ENCODE data around the gene CSHL1. TPM values are rescaled to one million over a fixed set of nuclear protein-coding genes. Genes with fewer than 3 reads are reported as not detected.

CSHL1 gene
- polyA plus RNA-seq, 1 donor from 2014 or later = not detected

DNA sequence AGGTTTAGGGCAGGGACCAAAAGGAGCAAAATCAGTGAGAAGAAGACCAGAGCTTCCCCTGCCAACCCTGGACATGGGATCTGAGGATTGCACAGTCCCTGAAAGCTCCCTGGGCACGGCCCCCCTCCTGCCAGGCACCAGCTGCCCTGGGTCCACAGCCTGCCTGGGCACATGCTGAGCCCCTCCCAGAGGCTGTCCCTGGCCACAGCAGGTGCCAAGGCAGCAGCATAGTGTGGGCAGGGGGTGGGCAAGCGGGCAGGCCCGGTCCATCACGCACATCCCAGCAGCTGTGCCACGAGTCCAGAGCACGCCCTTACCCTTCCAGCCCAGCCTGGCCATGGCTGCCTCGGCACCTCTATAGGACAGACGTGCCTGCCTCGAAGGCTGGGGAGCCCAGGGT lies 48.9 kb upstream of the CSHL1 start:
- H3K9ac ChIP-seq (ENCODE audit: low read length) = no peak overlapping the region
- no peak overlapping the region for H3K4me2 ChIP-seq (ENCODE audit: low read length)
- no peaks in the 10 kb centered on the region for H3K27me3 ChIP-seq (ENCODE audit: insufficient read depth, low read depth, low read length)
- no peaks in the 10 kb centered on the region for H4K20me1 ChIP-seq (ENCODE audit: insufficient read depth)
- H3K9me2 ChIP-seq (ENCODE audit: insufficient read depth, low read length) = no peaks in the 10 kb centered on the region
- no peaks in the 10 kb centered on the region for H3K9me3 ChIP-seq (ENCODE audit: low read length)
- H3K36me3 ChIP-seq (ENCODE audit: insufficient read depth, low read length) = no peaks in the 10 kb centered on the region
- no peak overlapping the region for H3K27ac ChIP-seq (ENCODE audit: low read length)
- no peaks in the 10 kb centered on the region for H3F3A ChIP-seq (ENCODE audit: insufficient read depth, low read length, poor library complexity, severe bottlenecking)
- H3K4me3 ChIP-seq (ENCODE audit: low read length) = no peak overlapping the region
- H3K79me2 ChIP-seq (replicated peaks; ENCODE audit: insufficient read depth, low read length) = no peaks in the 10 kb centered on the region
- no peak overlapping the region for H2AFZ ChIP-seq (ENCODE audit: low read depth, low read length)
- TF ChIP-seq POLR2AphosphoS5 (IDR thresholded peaks at IDR 0.05) (no peak), RAD21 (conservative IDR thresholded peaks at IDR 0.05) (no peak), CTCF (IDR thresholded peaks at IDR 0.05; ENCODE audit: poor library complexity, severe bottlenecking) (no peak), SMC3 (conservative IDR thresholded peaks at IDR 0.05; ENCODE audit: poor library complexity) (no peak)

- no peaks in the 10 kb centered on the region for H3K9me2 ChIP-seq (ENCODE audit: insufficient read depth, low read length)
- no peak overlapping the region for H2AFZ ChIP-seq (ENCODE audit: low read depth, low read length)
- no peak overlapping the region for H3K27ac ChIP-seq (ENCODE audit: low read length)
- no peaks in the 10 kb centered on the region for H3K9me3 ChIP-seq (ENCODE audit: low read length)
- H3K79me2 ChIP-seq (replicated peaks; ENCODE audit: insufficient read depth, low read length) = no peaks in the 10 kb centered on the region
- H3K9ac ChIP-seq (ENCODE audit: low read length) = no peak overlapping the region
- no peak overlapping the region for H3K4me2 ChIP-seq (ENCODE audit: low read length)
- no peaks in the 10 kb centered on the region for H3K27me3 ChIP-seq (ENCODE audit: insufficient read depth, low read depth, low read length)
- H4K20me1 ChIP-seq (ENCODE audit: insufficient read depth) = no peaks in the 10 kb centered on the region
- TF ChIP-seq REST (IDR thresholded peaks at IDR 0.05; ENCODE audit: borderline replicate concordance) (no peak), CTCF (IDR thresholded peaks at IDR 0.05; ENCODE audit: poor library complexity, severe bottlenecking) (no peak), EP300 (conservative IDR thresholded peaks at IDR 0.05; ENCODE audit: poor library complexity, severe bottlenecking) (no peak), SMC3 (conservative IDR thresholded peaks at IDR 0.05; ENCODE audit: poor library complexity) (no peak), POLR2AphosphoS5 (IDR thresholded peaks at IDR 0.05) (no peak), EZH2 (IDR thresholded peaks at IDR 0.05; ENCODE audit: borderline replicate concordance, insufficient read depth, low read length, poor library complexity, severe bottlenecking) (no peak), TAF1 (IDR thresholded peaks at IDR 0.05; ENCODE audit: low read depth) (no peak), RAD21 (conservative IDR thresholded peaks at IDR 0.05) (no peak), MXI1 (conservative IDR thresholded peaks at IDR 0.05; ENCODE audit: poor library complexity, severe bottlenecking) (no peak)
- no peaks in the 10 kb centered on the region for H3K36me3 ChIP-seq (ENCODE audit: insufficient read depth, low read length)
- no peaks in the 10 kb centered on the region for H3F3A ChIP-seq (ENCODE audit: insufficient read depth, low read length, poor library complexity, severe bottlenecking)
- H3K4me3 ChIP-seq (ENCODE audit: low read length) = no peak overlapping the region
Measured at GRCh38 chr17:63956296-63956920, 45.4 kb upstream of the CSHL1 start.
